Measurements from ENCODE around the gene RBMS3. TPM values are rescaled to one million over a fixed set of nuclear protein-coding genes. Genes with fewer than 3 reads are reported as not detected.

Gene RBMS3
- total and polyA plus RNA-seq, 2 experiments from 2014 or later = 3.2 to 7.4 TPM

- TF ChIP-seq ZNF462 (CRISPR knock-in tag; IDR thresholded peaks at IDR 0.05) = no peak
- TF ChIP-seq NANOG (IDR thresholded peaks at IDR 0.05; ENCODE audit: borderline replicate concordance) = no peak
- TF ChIP-seq EZH2 (IDR thresholded peaks at IDR 0.05; ENCODE audit: low read depth, unreplicated experiment) = no peak
- TF ChIP-seq STAT1 (IDR thresholded peaks at IDR 0.05; ENCODE audit: unreplicated experiment) = no peak
- no peak for TF ChIP-seq ZNF114 (CRISPR knock-in tag; IDR thresholded peaks at IDR 0.05)
These were observed 222.4 kb downstream of the RBMS3 start (continued) for GRCh38 chr3:29503314-29503713.

GRCh38 chr3:29503958-29504357, 223.1 kb downstream of the RBMS3 start:
- Histone ChIP-seq H4K20me1 (replicated peaks; ENCODE audit: insufficient read depth) (no peaks in the 10 kb centered on the region), H3K27me3 (ENCODE audit: insufficient read depth) (no peaks in the 10 kb centered on the region), H3K79me2 (replicated peaks; ENCODE audit: insufficient read depth) (no peaks in the 10 kb centered on the region), H3K4me2 (no peak overlapping the region), H3K4me1 (ENCODE audit: insufficient read depth) (no peaks in the 10 kb centered on the region), H2AFZ (no peak overlapping the region), H3F3A (replicated peaks; ENCODE audit: low read depth) (no peaks in the 10 kb centered on the region), H3K4me3 (no peak overlapping the region), H3K27ac (ENCODE audit: low read depth) (no peak overlapping the region), H3K36me3 (ENCODE audit: insufficient read depth) (no peaks in the 10 kb centered on the region), H3K9me2 (ENCODE audit: insufficient read depth) (no peaks in the 10 kb centered on the region)
- DNase-seq (ENCODE audit: low spot score) (no peak), ATAC-seq (no peak)
- H3K27ac Mint-ChIP-seq = no peak overlapping the region
- H3K4me3 Mint-ChIP-seq = no peak overlapping the region
- TF ChIP-seq STAT1 (IDR thresholded peaks at IDR 0.05; ENCODE audit: unreplicated experiment) = no peak
- no peak for TF ChIP-seq EZH2phosphoT487 (IDR thresholded peaks at IDR 0.05; ENCODE audit: unreplicated experiment)
- no peak for TF ChIP-seq CTCF (conservative IDR thresholded peaks at IDR 0.05; ENCODE audit: low read depth in 2 of 2)
- TF ChIP-seq POLR2AphosphoS5 (IDR thresholded peaks at IDR 0.05; ENCODE audit: low read depth) = no peak
- TF ChIP-seq EZH2 (IDR thresholded peaks at IDR 0.05; ENCODE audit: low read depth, unreplicated experiment) = no peak
- H3K27me3 Mint-ChIP-seq (ENCODE audit: insufficient read depth, low read depth, poor library complexity) = peaks cover 1% of the 10 kb centered on the region
- H3K36me3 Mint-ChIP-seq (ENCODE audit: low read depth) = no peaks in the 10 kb centered on the region
- no peaks in the 10 kb centered on the region for H3K9me3 Mint-ChIP-seq
- no peaks in the 10 kb centered on the region for H3K4me1 Mint-ChIP-seq
